NCI-H748 (cell line): ENCODE results near the gene CLCA4.

Experiments used
- DNase-seq: peaks from one replicate; lab custom pipeline; 2025; ENCODE audit not compliant: unreplicated experiment; lab: John Stamatoyannopoulos, UW

CLCA4 gene

DNA sequence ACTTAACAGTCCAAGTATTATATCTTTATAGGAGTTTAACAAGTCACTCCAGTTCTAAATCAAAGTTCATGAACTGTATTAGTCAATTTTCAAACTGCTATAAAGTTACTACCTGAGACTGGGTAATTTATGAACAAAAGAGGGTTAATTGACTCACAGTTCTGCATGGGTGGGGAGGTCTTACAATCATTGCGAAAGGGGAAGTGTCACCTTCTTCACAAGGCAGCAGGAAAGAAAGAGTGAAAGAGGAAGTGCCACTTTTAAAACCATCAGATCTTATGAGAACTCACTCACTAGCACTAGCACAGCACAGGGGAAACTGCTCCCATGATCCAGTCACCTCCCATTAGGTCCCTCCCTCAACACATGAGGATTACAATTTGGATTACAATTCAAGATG lies 70.0 kb downstream of the CLCA4 start:
- DNase-seq = no peak

DNA sequence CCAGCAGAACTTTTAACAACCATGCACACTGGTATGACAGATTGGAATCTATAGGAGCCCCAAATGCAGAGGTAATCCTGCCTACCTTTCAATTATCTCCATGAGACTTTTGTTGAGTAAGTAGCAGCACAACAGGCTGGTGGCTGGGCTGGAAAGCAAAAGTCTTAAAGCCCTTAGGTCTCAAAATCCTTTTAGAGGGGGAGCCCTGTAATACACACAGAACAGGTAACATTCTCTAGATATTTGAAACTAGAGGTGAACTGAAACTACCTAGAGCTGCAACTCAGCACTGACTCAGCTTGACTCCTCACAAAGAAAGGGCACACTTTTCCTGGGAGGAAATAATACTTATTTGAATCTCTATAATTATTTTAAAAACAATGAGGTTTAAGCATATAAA lies 71.5 kb downstream of the CLCA4 start:
- DNase-seq = no peak

DNA sequence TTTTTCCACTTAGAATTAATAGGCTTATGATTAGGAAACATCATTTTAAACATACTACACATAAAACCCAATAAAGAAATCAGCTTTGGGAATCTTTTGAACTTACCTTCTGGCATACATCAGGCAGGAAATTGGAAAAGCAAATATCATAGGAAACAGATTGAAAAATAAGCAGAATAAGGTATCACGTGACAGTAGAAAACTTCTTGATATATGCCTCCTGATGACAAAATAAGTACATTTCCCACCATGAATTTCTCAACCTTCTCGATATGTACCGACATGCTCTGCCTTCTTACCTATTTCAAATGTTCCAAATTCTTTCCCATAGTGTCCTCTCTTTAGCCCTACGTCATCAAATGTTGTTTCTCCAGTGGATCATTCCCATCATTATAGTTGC lies 72.4 kb downstream of the CLCA4 start:
- DNase-seq = no peak

DNA sequence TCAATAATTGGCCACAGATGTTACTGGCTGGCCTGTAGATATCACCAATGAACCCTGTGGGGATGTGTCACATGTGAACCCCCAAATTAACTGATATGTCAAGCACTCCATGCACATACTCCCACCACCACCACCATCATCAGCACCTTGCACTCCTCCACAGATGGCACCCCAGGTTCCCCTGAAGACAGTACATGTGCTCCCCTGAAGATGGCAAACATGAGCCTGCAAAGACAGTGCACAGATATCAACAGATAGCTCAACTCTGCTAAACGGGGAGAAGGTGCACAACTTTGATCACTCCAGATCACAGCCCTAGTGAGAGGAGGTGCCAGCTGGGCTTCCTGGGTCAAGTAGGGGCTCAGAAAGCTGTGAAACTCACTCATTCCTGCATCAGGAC lies 74.4 kb downstream of the CLCA4 start:
- no peak for DNase-seq
